Natural killer cell (primary cell): ENCODE results near the gene SPSB4. TPM values are rescaled to one million over a fixed set of nuclear protein-coding genes. Genes with fewer than 3 reads are reported as not detected.
A peak's percentile ranks its signal among the peaks of the same experiment; 100 is the strongest.

Experiments used
- ATAC-seq, 3 donors: fragments of 150-1000 bp in 2 of 3; fragments of 200-7000 bp in 1 of 3; cut with Tn5 transposase; 1 replicate in 1 of 3; 2 replicates in 2 of 3; pipeline ENCODE4 v1.10.0; 2021; ENCODE audit warnings: mild to moderate bottlenecking in 2 of 3, moderate library complexity in 2 of 3
- DNase-seq, 2 donors: peaks; one replicate each; pipeline versions ENCODE4 v3.0.0 to v3.0.0-alpha.2; 2013 to 2021; ENCODE audit warnings: mixed read lengths in 1 of 2
- H3K27ac ChIP-seq: one replicate; pipeline ENCODE4 v1.5.1; 2013; ENCODE audit warnings: mild to moderate bottlenecking, low read length
- H3K27me3 ChIP-seq: one replicate; pipeline ENCODE4 v1.6.1; 2013; ENCODE audit warnings: low read length; ENCODE audit not compliant: control insufficient read depth, insufficient read depth
- H3K36me3 ChIP-seq: one replicate; pipeline ENCODE4 v1.6.1; 2013; ENCODE audit warnings: low read length; ENCODE audit not compliant: control insufficient read depth, insufficient read depth
- H3K4me1 ChIP-seq: one replicate; pipeline ENCODE4 v1.6.1; 2013; ENCODE audit warnings: low read length; ENCODE audit not compliant: control insufficient read depth, insufficient read depth
- H3K4me3 ChIP-seq: one replicate; pipeline ENCODE4 v1.5.1; 2013; ENCODE audit warnings: low read length
- H3K9me3 ChIP-seq: one replicate; pipeline ENCODE4 v1.6.1; 2013; ENCODE audit warnings: low read length; ENCODE audit not compliant: control insufficient read depth, insufficient read depth
- H3K27ac Mint-ChIP-seq, 2 donors: one replicate each; pipeline ENCODE4 v1.8.0; 2022; ENCODE audit warnings: mild to moderate bottlenecking in 2 of 2, mixed read lengths in 2 of 2, moderate library complexity in 1 of 2
- H3K27me3 Mint-ChIP-seq, 2 donors: one replicate each; pipeline ENCODE4 v1.8.0; 2022; ENCODE audit warnings: low read depth in 2 of 2, mixed read lengths in 2 of 2
- H3K36me3 Mint-ChIP-seq: one replicate; pipeline ENCODE4 v1.8.0; 2022; ENCODE audit warnings: mixed read lengths
- H3K4me1 Mint-ChIP-seq, 2 donors: one replicate each; pipeline ENCODE4 v1.8.0; 2022; ENCODE audit warnings: mixed read lengths in 2 of 2
- H3K4me3 Mint-ChIP-seq: one replicate; pipeline ENCODE4 v1.8.0; 2022; ENCODE audit warnings: mild to moderate bottlenecking, moderate library complexity, mixed read lengths
- H3K9me3 Mint-ChIP-seq, 2 donors: one replicate each; pipeline ENCODE4 v1.8.0; 2022; ENCODE audit warnings: mixed read lengths in 2 of 2
- CTCF ChIP-seq: fragments of 200-600 bp; IDR thresholded peaks from one replicate; pipeline ENCODE4 v1.8.0; 2022; ENCODE audit warnings: antibody characterized with exemption
- WGBS: methylation state at CpG from one replicate; pipeline ENCODE4 v1.1.7; 2013; ENCODE audit warnings: missing lambda C conversion rate; ENCODE audit not compliant: insufficient coverage; 5-methylcytosine and 5-hydroxymethylcytosine counted together
- intact Hi-C: fragments of 100-400 bp; cut with micrococcal nuclease; formaldehyde crosslinking; loops from one replicate; pipeline ENCODE4 v1.14.2; 2022
- total RNA-seq, 4 donors: library from RNA; stranded (reverse); fragments of 120-200 nt in 1 of 4; gene quantifications; one replicate each; pipeline versions ENCODE4 v1.2.3 to v1.2.4, GENCODE V29; 2013 to 2022

Gene SPSB4
- not detected for total RNA-seq
- total RNA-seq (2013) = not detected

GRCh38 chr3:141050576-141051442 is at the start of gene SPSB4:
Gene SPSB4 (plus strand): TSS chr3:141051347. CDS start chr3:141066105, 14,758 bp downstream.
- Histone ChIP-seq H3K27ac (no peak within 1 kb of the TSS), H3K4me3 (no peak within 1 kb of the TSS), H3K4me1 (peaks cover 13% of the 10 kb centered on the region), H3K36me3 (no peaks in the 10 kb centered on the region), H3K9me3 (no peaks in the 10 kb centered on the region), H3K27me3 (peaks cover 37% of the 10 kb centered on the region)
- Mint-ChIP-seq H3K4me3 (peak within 1 kb of the TSS; percentile 82), H3K9me3 (no peaks in the 10 kb centered on the region), H3K4me1 (peaks cover 7 to 16% of the 10 kb centered on the region in 2 donors), H3K27ac (no peak within 1 kb of the TSS), H3K27me3 (peaks cover 60 to 86% of the 10 kb centered on the region in 2 donors), H3K36me3 (no peaks in the 10 kb centered on the region)
- peak in 1 of 2 donors; percentile 10 for DNase-seq
- 3% methylated on average over 68 of the region's 68 CpGs for WGBS
- intact Hi-C loops = no loop called here
- TF ChIP-seq CTCF = no peak
- ATAC-seq = peak in 1 of 3 donors; percentile 67

GRCh38 chr3:141006344-141006743 is 44.8 kb upstream of the SPSB4 start:
- Mint-ChIP-seq H3K4me1 (no peaks in the 10 kb centered on the region), H3K27me3 (peaks cover 7 to 43% of the 10 kb centered on the region in 2 donors), H3K9me3 (no peaks in the 10 kb centered on the region), H3K27ac (no peak overlapping the region), H3K36me3 (no peaks in the 10 kb centered on the region), H3K4me3 (no peak overlapping the region)
- Histone ChIP-seq H3K36me3 (no peaks in the 10 kb centered on the region), H3K9me3 (no peaks in the 10 kb centered on the region), H3K4me3 (no peak overlapping the region), H3K27me3 (peaks cover 4% of the 10 kb centered on the region), H3K4me1 (peaks cover under 1% of the 10 kb centered on the region), H3K27ac (no peak overlapping the region)
- intact Hi-C loops = no loop called here
- no peak for DNase-seq
- WGBS = 100% methylated on average over 1 of the region's 1 CpG
- TF ChIP-seq CTCF = no peak
- no peak for ATAC-seq

GRCh38 chr3:141009496-141009895 is 41.7 kb upstream of the SPSB4 start:
- Mint-ChIP-seq H3K9me3 (no peaks in the 10 kb centered on the region), H3K4me1 (no peaks in the 10 kb centered on the region), H3K27ac (no peak overlapping the region), H3K36me3 (no peaks in the 10 kb centered on the region), H3K4me3 (no peak overlapping the region), H3K27me3 (peaks cover 7 to 51% of the 10 kb centered on the region in 2 donors)
- Histone ChIP-seq H3K36me3 (no peaks in the 10 kb centered on the region), H3K9me3 (no peaks in the 10 kb centered on the region), H3K27me3 (peaks cover 4% of the 10 kb centered on the region), H3K4me3 (no peak overlapping the region), H3K27ac (no peak overlapping the region), H3K4me1 (peaks cover 4% of the 10 kb centered on the region)
- ATAC-seq (no peak), DNase-seq (no peak)
- intact Hi-C loops = no loop called here
- TF ChIP-seq CTCF = no peak
- 65% methylated on average over 2 of the region's 3 CpGs for WGBS
